T47D (cell line): ENCODE results near the gene GBE1.

Experiments used
- DNase-seq, 2 experiments: peaks; one replicate each; pipeline versions ENCODE4 v3.0.0 to v3.0.0-alpha.2; 2011 to 2012; ENCODE audit warnings: low read depth in 1 of 2, low spot score in 1 of 2
- JUND ChIP-seq: IDR thresholded peaks from 2 replicates; pipeline ENCODE4 v1.6.1; 2012; ENCODE audit warnings: low read depth
- in situ Hi-C: cut with HindIII; loops from 2 replicates; pipeline ENCODE4 v1.10.0; 2016; ENCODE audit warnings: low sequenced_read_pairs, low pct_unique_long_range_greater_than_20kb

Gene GBE1

GRCh38 chr3:81713031-81713430 lies 48.4 kb downstream of the GBE1 start:
- no peak for TF ChIP-seq JUND
- DNase-seq = no peak
- in situ Hi-C loops = no loop called here

- no peak for TF ChIP-seq JUND
- in situ Hi-C loops = no loop called here
- no peak for DNase-seq
These were observed 51.8 kb downstream of the GBE1 start for GRCh38 chr3:81709606-81710005.

- no peak for TF ChIP-seq JUND
- in situ Hi-C loops = no loop called here
- no peak for DNase-seq
These were observed 53.4 kb downstream of the GBE1 start for GRCh38 chr3:81707996-81708395.

- in situ Hi-C loops = no loop called here
- DNase-seq = no peak
- no peak for TF ChIP-seq JUND
These were observed 59.3 kb downstream of the GBE1 start for GRCh38 chr3:81702126-81702525.

- DNase-seq = no peak
- in situ Hi-C loops = no loop called here
- no peak for TF ChIP-seq JUND
These were observed 61.7 kb downstream of the GBE1 start for GRCh38 chr3:81699536-81700320.

- in situ Hi-C loops = no loop called here
- no peak for DNase-seq
- TF ChIP-seq JUND = no peak
These were observed 65.4 kb downstream of the GBE1 start for GRCh38 chr3:81696090-81696489.

- in situ Hi-C loops = no loop called here
- no peak for TF ChIP-seq JUND
- DNase-seq = no peak
These were observed 66.1 kb downstream of the GBE1 start for GRCh38 chr3:81695302-81695701.

- TF ChIP-seq JUND = no peak
- in situ Hi-C loops = no loop called here
- DNase-seq = no peak
These were observed 66.8 kb downstream of the GBE1 start for GRCh38 chr3:81694662-81695061.

GRCh38 chr3:81692766-81693165 lies 68.7 kb downstream of the GBE1 start:
- in situ Hi-C loops = no loop called here
- no peak for TF ChIP-seq JUND
- no peak for DNase-seq

GRCh38 chr3:81689617-81690016 lies 71.8 kb downstream of the GBE1 start:
- in situ Hi-C loops = no loop called here
- TF ChIP-seq JUND = no peak
- no peak for DNase-seq

GRCh38 chr3:81684751-81685395 lies 76.6 kb downstream of the GBE1 start:
- in situ Hi-C loops = no loop called here
- no peak for DNase-seq
- no peak for TF ChIP-seq JUND

GRCh38 chr3:81676706-81677456 lies 84.6 kb downstream of the GBE1 start:
- TF ChIP-seq JUND = no peak
- no peak for DNase-seq
- in situ Hi-C loops = no loop called here

GRCh38 chr3:81674690-81675089 lies 86.8 kb downstream of the GBE1 start:
- in situ Hi-C loops = no loop called here
- TF ChIP-seq JUND = no peak
- DNase-seq = no peak

GRCh38 chr3:81668283-81668682 lies 93.2 kb downstream of the GBE1 start:
- in situ Hi-C loops = no loop called here
- DNase-seq = no peak
- no peak for TF ChIP-seq JUND
